MM.1S (cell line): ENCODE data around the gene CLMN.

ENCODE experiments used
- DNase-seq: peaks from one replicate; pipeline ENCODE4 v3.0.0-alpha.2; 2015
- H2AFZ ChIP-seq: fragments of 300-600 bp; sonication (generic); 2 replicates; pipeline ENCODE4 v1.6.0; 2016; ENCODE audit warnings: antibody characterized with exemption, low read length
- H3F3A ChIP-seq: fragments of 300-600 bp; sonication (generic); 2 replicates; pipeline ENCODE4 v1.6.1; 2016; ENCODE audit warnings: mild to moderate bottlenecking, antibody characterized with exemption, low read length, moderate library complexity, mixed read lengths; ENCODE audit not compliant: insufficient read depth
- H3K27ac ChIP-seq: fragments of 300-600 bp; sonication (generic); 2 replicates; pipeline ENCODE4 v1.5.1; 2016; ENCODE audit warnings: mild to moderate bottlenecking, low read length
- H3K27me3 ChIP-seq: fragments of 300-600 bp; sonication (generic); replicated peaks from 2 replicates; pipeline ENCODE4 v1.6.0; 2016; ENCODE audit warnings: low read length; ENCODE audit not compliant: insufficient read depth
- H3K36me3 ChIP-seq: fragments of 300-600 bp; sonication (generic); replicated peaks from 2 replicates; pipeline ENCODE4 v1.6.1; 2016; ENCODE audit warnings: mild to moderate bottlenecking, low read length, mixed read lengths; ENCODE audit not compliant: insufficient read depth
- H3K4me1 ChIP-seq: fragments of 300-600 bp; sonication (generic); 2 replicates; pipeline ENCODE4 v1.6.1; 2016; ENCODE audit warnings: low read length, mixed read lengths
- H3K4me2 ChIP-seq: fragments of 300-600 bp; sonication (generic); 2 replicates; pipeline ENCODE4 v1.6.0; 2016; ENCODE audit warnings: low read depth, low read length
- H3K4me3 ChIP-seq: fragments of 300-600 bp; sonication (generic); 2 replicates; pipeline ENCODE4 v1.5.1; 2016; ENCODE audit warnings: low read length, mixed read lengths
- H3K79me2 ChIP-seq: fragments of 300-600 bp; sonication (generic); 2 replicates; pipeline ENCODE4 v1.6.1; 2016; ENCODE audit warnings: mixed run types, low read length, mixed read lengths
- H3K9ac ChIP-seq: fragments of 300-600 bp; sonication (generic); 2 replicates; pipeline ENCODE4 v1.6.1; 2016; ENCODE audit warnings: low read length, mixed read lengths
- H3K9me2 ChIP-seq: fragments of 300-600 bp; sonication (generic); replicated peaks from 2 replicates; pipeline ENCODE4 v1.6.1; 2016; ENCODE audit warnings: mild to moderate bottlenecking, low read length, mixed read lengths; ENCODE audit not compliant: insufficient read depth
- H3K9me3 ChIP-seq: fragments of 300-600 bp; sonication (generic); replicated peaks from 2 replicates; pipeline ENCODE4 v1.6.1; 2016; ENCODE audit warnings: mild to moderate bottlenecking, low read length, mixed read lengths; ENCODE audit not compliant: insufficient read depth
- H4K20me1 ChIP-seq: fragments of 300-600 bp; sonication (generic); 2 replicates; pipeline ENCODE4 v1.6.1; 2016; ENCODE audit warnings: mild to moderate bottlenecking, low read length, moderate library complexity, mixed read lengths; ENCODE audit not compliant: insufficient read depth
- CTCF ChIP-seq: fragments of 300-600 bp; sonication (generic); IDR thresholded peaks from 2 replicates; pipeline ENCODE4 v1.5.1; 2016; ENCODE audit warnings: antibody characterized with exemption, low read length, mixed read lengths
- EZH2 ChIP-seq: fragments of 300-600 bp; sonication (generic); optimal IDR thresholded peaks from 2 replicates; pipeline ENCODE3; 2017; ENCODE audit warnings: low read depth, mild to moderate bottlenecking, antibody characterized with exemption, low read length, mixed read lengths
- EZH2phosphoT487 ChIP-seq: fragments of 300-600 bp; sonication (generic); IDR thresholded peaks from 2 replicates; pipeline ENCODE4 v1.6.1; 2018; ENCODE audit warnings: antibody characterized with exemption, low read length

Gene CLMN

GRCh38 chr14:95229749-95230148 lies 90.0 kb downstream of the CLMN start:
- no peak for DNase-seq
- Histone ChIP-seq H3K9me3 (no peaks in the 10 kb centered on the region), H3K27ac (no peak overlapping the region), H3K4me1 (no peaks in the 10 kb centered on the region), H4K20me1 (no peaks in the 10 kb centered on the region), H3K4me3 (no peak overlapping the region), H3F3A (no peaks in the 10 kb centered on the region), H3K36me3 (no peaks in the 10 kb centered on the region), H3K9ac (no peak overlapping the region), H3K9me2 (no peaks in the 10 kb centered on the region), H3K27me3 (no peaks in the 10 kb centered on the region), H3K4me2 (no peak overlapping the region), H2AFZ (no peak overlapping the region), H3K79me2 (no peaks in the 10 kb centered on the region)
- no peak for TF ChIP-seq EZH2
- no peak for TF ChIP-seq CTCF
- no peak for TF ChIP-seq EZH2phosphoT487

- Histone ChIP-seq H3F3A (no peaks in the 10 kb centered on the region), H3K9me2 (no peaks in the 10 kb centered on the region), H3K27ac (no peak overlapping the region), H3K4me2 (no peak overlapping the region), H3K9me3 (no peaks in the 10 kb centered on the region), H3K4me1 (no peaks in the 10 kb centered on the region), H4K20me1 (no peaks in the 10 kb centered on the region), H3K9ac (no peak overlapping the region), H3K27me3 (no peaks in the 10 kb centered on the region), H3K36me3 (no peaks in the 10 kb centered on the region), H3K79me2 (no peaks in the 10 kb centered on the region), H2AFZ (no peak overlapping the region), H3K4me3 (no peak overlapping the region)
- TF ChIP-seq CTCF (no peak), EZH2 (no peak), EZH2phosphoT487 (no peak)
- no peak for DNase-seq
Observed at GRCh38 chr14:95228240-95228639, 91.5 kb downstream of the CLMN start.

GRCh38 chr14:95227279-95227860 lies 92.3 kb downstream of the CLMN start:
- Histone ChIP-seq H3K79me2 (no peaks in the 10 kb centered on the region), H3K27me3 (no peaks in the 10 kb centered on the region), H3K4me3 (no peak overlapping the region), H4K20me1 (no peaks in the 10 kb centered on the region), H3K9ac (no peak overlapping the region), H3F3A (no peaks in the 10 kb centered on the region), H3K4me2 (no peak overlapping the region), H3K9me2 (no peaks in the 10 kb centered on the region), H3K36me3 (no peaks in the 10 kb centered on the region), H3K9me3 (no peaks in the 10 kb centered on the region), H3K27ac (no peak overlapping the region), H2AFZ (no peak overlapping the region), H3K4me1 (no peaks in the 10 kb centered on the region)
- DNase-seq = no peak
- no peak for TF ChIP-seq CTCF
- no peak for TF ChIP-seq EZH2
